WTC11 (cell line): ENCODE results near the gene COPB1.

Experiments used
- AR ChIP-seq: fragments of 250-450 bp; sonication (Bioruptor Pico); IDR thresholded peaks from 2 replicates; pipeline ENCODE4 v1.9.0; 2021; ENCODE audit warnings: mild to moderate bottlenecking
- CBFB ChIP-seq: sonication (generic); formaldehyde crosslinking; IDR thresholded peaks from 2 replicates; pipeline ENCODE4 v1.8.1; 2022; ENCODE audit warnings: mild to moderate bottlenecking, low read depth, missing genetic modification reagents
- CREB1 ChIP-seq: sonication (generic); formaldehyde crosslinking; IDR thresholded peaks from 2 replicates; pipeline ENCODE4 v1.8.0; 2023; ENCODE audit warnings: mild to moderate bottlenecking, missing genetic modification reagents
- CTCF ChIP-seq: fragments of 200-600 bp; IDR thresholded peaks from 2 replicates; pipeline ENCODE4 v1.8.0; 2022; ENCODE audit warnings: antibody characterized with exemption
- ELF4 ChIP-seq: sonication (generic); formaldehyde crosslinking; IDR thresholded peaks from 2 replicates; pipeline ENCODE4 v1.8.1; 2022; ENCODE audit warnings: low read depth, mild to moderate bottlenecking, moderate library complexity, missing genetic modification reagents
- ETV6 ChIP-seq: sonication (generic); formaldehyde crosslinking; IDR thresholded peaks from 2 replicates; pipeline ENCODE4 v1.8.1; 2022; ENCODE audit warnings: mild to moderate bottlenecking, missing genetic modification reagents
- JAZF1 ChIP-seq: fragments of 250-450 bp; sonication (Bioruptor Pico); IDR thresholded peaks from 2 replicates; pipeline ENCODE4 v1.9.0; 2021; ENCODE audit warnings: moderate library complexity, mild to moderate bottlenecking, inconsistent platforms
- ZNF416 ChIP-seq: fragments of 250-450 bp; sonication (Bioruptor Pico); IDR thresholded peaks from 2 replicates; pipeline ENCODE4 v1.9.0; 2021; ENCODE audit warnings: mild to moderate bottlenecking, inconsistent platforms

- no peak for TF ChIP-seq CTCF
- TF ChIP-seq JAZF1 (CRISPR knock-in tag) = no peak
- no peak for TF ChIP-seq AR (CRISPR knock-in tag)
- no peak for TF ChIP-seq CBFB (CRISPR knock-in tag)
- TF ChIP-seq ELF4 (CRISPR knock-in tag) = no peak
- TF ChIP-seq ETV6 (CRISPR knock-in tag) = no peak
- TF ChIP-seq CREB1 (CRISPR knock-in tag) = no peak
- TF ChIP-seq ZNF416 (CRISPR knock-in tag) = no peak
Measured at GRCh38 chr11:14448240-14448639, 51.4 kb downstream of the COPB1 start.
